PC-3 (cell line): ENCODE measurements around the gene CACNA1B.

Experiments
- CTCF ChIP-seq: fragments of 300-600 bp; sonication (generic); conservative IDR thresholded peaks from 2 replicates; pipeline ENCODE4 v1.5.1; 2017; ENCODE audit warnings: antibody characterized with exemption, low read depth, mild to moderate bottlenecking, low read length
- EZH2 ChIP-seq: fragments of 300-600 bp; sonication (generic); IDR thresholded peaks from one replicate; pipeline ENCODE4 v1.6.1; 2017; ENCODE audit warnings: antibody characterized with exemption, mild to moderate bottlenecking, low read length; ENCODE audit not compliant: unreplicated experiment
- EZH2phosphoT487 ChIP-seq: fragments of 300-600 bp; sonication (generic); IDR thresholded peaks from 2 replicates; pipeline ENCODE4 v1.6.1; 2018; ENCODE audit warnings: mild to moderate bottlenecking, antibody characterized with exemption, low read length, borderline replicate concordance

- TF ChIP-seq CTCF: no peak
- TF ChIP-seq EZH2: no peak
- TF ChIP-seq EZH2phosphoT487: no peak
Observed at GRCh38 chr9:138052322-138052615, 174.7 kb downstream of the CACNA1B start.
